ENCODE results near the gene PTPN2. TPM values are rescaled to one million over a fixed set of nuclear protein-coding genes. Genes with fewer than 3 reads are reported as not detected.

The PTPN2 gene
- polyA plus RNA-seq, 1 experiment, result 25.9 TPM

- Histone ChIP-seq H3K4me3 (ENCODE audit: low read depth, low read length) (no peak overlapping the region), H3K27me3 (ENCODE audit: control insufficient read depth, insufficient read depth, low read length) (no peaks in the 10 kb centered on the region), H3K27ac (ENCODE audit: low read depth, low read length) (no peak overlapping the region), H3K9me3 (ENCODE audit: control insufficient read depth, insufficient read depth, low read length) (no peaks in the 10 kb centered on the region)
- no peak for TF ChIP-seq CTCF (IDR thresholded peaks at IDR 0.05; ENCODE audit: low read depth, low read length)
- DNase-seq (ENCODE audit: low read depth, low spot score), result no peak
- POLR2A ChIA-PET, result interaction anchor here (0.6 kb wide), 1 partner anchor 183 kb away, joined by 5 read pairs; no protein-coding TSS in a partner anchor
- CTCF ChIA-PET, result interaction anchor here (0.7 kb wide), 1 partner anchor 287 kb away, joined by 3 read pairs; no protein-coding TSS in a partner anchor
Measured at GRCh38 chr18:12852566-12853315, 31.3 kb downstream of the PTPN2 start.

GRCh38 chr18:12851716-12852115, 32.3 kb downstream of the PTPN2 start:
- H3K9me3 ChIP-seq (ENCODE audit: control insufficient read depth, insufficient read depth, low read length), result no peaks in the 10 kb centered on the region
- no peak for TF ChIP-seq CTCF (IDR thresholded peaks at IDR 0.05; ENCODE audit: low read depth, low read length)
- no peak overlapping the region for H3K4me3 ChIP-seq (ENCODE audit: low read depth, low read length)
- no peaks in the 10 kb centered on the region for H3K27me3 ChIP-seq (ENCODE audit: control insufficient read depth, insufficient read depth, low read length)
- DNase-seq (ENCODE audit: low read depth, low spot score), result no peak
- H3K27ac ChIP-seq (ENCODE audit: low read depth, low read length), result no peak overlapping the region
- POLR2A ChIA-PET, result no interaction called here
- CTCF ChIA-PET, result no interaction called here

- POLR2A ChIA-PET, result interaction anchor here (0.7 kb wide), 1 partner anchor 46 kb away, joined by 3 read pairs; no protein-coding TSS in a partner anchor
- Histone ChIP-seq H3K9me3 (ENCODE audit: control insufficient read depth, insufficient read depth, low read length) (no peaks in the 10 kb centered on the region), H3K4me3 (ENCODE audit: low read depth, low read length) (no peak overlapping the region), H3K27me3 (ENCODE audit: control insufficient read depth, insufficient read depth, low read length) (no peaks in the 10 kb centered on the region), H3K27ac (ENCODE audit: low read depth, low read length) (no peak overlapping the region)
- no peak for TF ChIP-seq CTCF (IDR thresholded peaks at IDR 0.05; ENCODE audit: low read depth, low read length)
- CTCF ChIA-PET, result interaction anchor here (1.7 kb wide), 1 partner anchor 44 kb away, joined by 8 read pairs; no protein-coding TSS in a partner anchor
- DNase-seq (ENCODE audit: low read depth, low spot score), result no peak
Measured at GRCh38 chr18:12849548-12849947, 34.5 kb downstream of the PTPN2 start.

- ChIA-PET POLR2A (no interaction called here), CTCF (interaction anchor here (0.6 kb wide), 1 partner anchor 14 kb away, joined by 4 read pairs; no protein-coding TSS in a partner anchor)
- Histone ChIP-seq H3K27ac (ENCODE audit: low read depth, low read length) (no peak overlapping the region), H3K27me3 (ENCODE audit: control insufficient read depth, insufficient read depth, low read length) (no peaks in the 10 kb centered on the region), H3K4me3 (ENCODE audit: low read depth, low read length) (no peak overlapping the region), H3K9me3 (ENCODE audit: control insufficient read depth, insufficient read depth, low read length) (no peaks in the 10 kb centered on the region)
- no peak for DNase-seq (ENCODE audit: low read depth, low spot score)
- no peak for TF ChIP-seq CTCF (IDR thresholded peaks at IDR 0.05; ENCODE audit: low read depth, low read length)
Measured at GRCh38 chr18:12848405-12848804, 35.6 kb downstream of the PTPN2 start.

- no peaks in the 10 kb centered on the region for H3K9me3 ChIP-seq (ENCODE audit: control insufficient read depth, insufficient read depth, low read length)
- no peak for DNase-seq (ENCODE audit: low read depth, low spot score)
- no peak for TF ChIP-seq CTCF (IDR thresholded peaks at IDR 0.05; ENCODE audit: low read depth, low read length)
- ChIA-PET CTCF (interaction anchor here (1.0 kb wide), 1 partner anchor 91 kb away, joined by 3 read pairs; no protein-coding TSS in a partner anchor), POLR2A (no interaction called here)
- H3K27ac ChIP-seq (ENCODE audit: low read depth, low read length), result no peak overlapping the region
- H3K4me3 ChIP-seq (ENCODE audit: low read depth, low read length), result no peak overlapping the region
- H3K27me3 ChIP-seq (ENCODE audit: control insufficient read depth, insufficient read depth, low read length), result no peaks in the 10 kb centered on the region
Measured at GRCh38 chr18:12844391-12844790, 39.6 kb downstream of the PTPN2 start.
